Endothelial cell of umbilical vein (primary cell): ENCODE results near the gene SARS2. TPM values are rescaled to one million over a fixed set of nuclear protein-coding genes. Genes with fewer than 3 reads are reported as not detected.

Source experiments
- BruUV-seq: library from RNA; stranded (reverse); fragments of 400-500 nt; replicated peaks from 2 replicates; lab custom pipeline; 2021; lab: Mats Ljungman, UMichigan
- CTCF ChIA-PET: fragments of 300-600, 350-600 bp; sonication (Branson Sonifier 250); formaldehyde crosslinking; loops from one replicate; lab custom pipeline; 2021; ENCODE audit warnings: antibody characterized with exemption, inconsistent platforms; lab: Charles Lee
- POLR2A ChIA-PET: fragments of 300-600, 350-600 bp; sonication (Branson Sonifier 250); formaldehyde crosslinking; loops from one replicate; lab custom pipeline; 2021; ENCODE audit warnings: antibody characterized with exemption, inconsistent platforms; lab: Charles Lee
- DNase-seq: peaks from one replicate; pipeline ENCODE4 v3.0.0-alpha.2; 2011; ENCODE audit warnings: low read depth, low spot score
- FAIRE-seq: peaks from 2 replicates; lab custom pipeline; 2011; peaks lifted over from hg19 to GRCh38; lab: Jason Lieb, UNC
- H2AFZ ChIP-seq: 2 replicates; pipeline ENCODE4 v1.6.0; 2012; ENCODE audit warnings: low read depth, low read length, control low read depth, inconsistent platforms
- H3K27ac ChIP-seq: 2 replicates; pipeline ENCODE4 v1.5.1; 2011; ENCODE audit warnings: low read depth, mild to moderate bottlenecking, control low read depth, low read length, moderate library complexity; ENCODE audit not compliant: insufficient read depth
- H3K27me3 ChIP-seq, 2 experiments: 2 replicates each; pipeline versions ENCODE4 v1.6.0 to v1.6.1; 2011; ENCODE audit warnings: low read length in 2 of 2, mixed read lengths in 1 of 2; ENCODE audit not compliant: control insufficient read depth in 2 of 2, insufficient read depth in 2 of 2
- H3K36me3 ChIP-seq, 2 experiments: 2 replicates in 1 of 2; 3 replicates in 1 of 2; pipeline ENCODE4 v1.5.1; 2011; ENCODE audit warnings: low read length in 2 of 2, mild to moderate bottlenecking in 1 of 2, moderate library complexity in 1 of 2; ENCODE audit not compliant: control insufficient read depth in 2 of 2, insufficient read depth in 2 of 2; ENCODE audit errors: extremely low read depth in 1 of 2
- H3K4me1 ChIP-seq: 3 replicates; pipeline ENCODE4 v1.5.1; 2011; ENCODE audit warnings: mild to moderate bottlenecking, low read length; ENCODE audit not compliant: control insufficient read depth, insufficient read depth; ENCODE audit errors: extremely low read depth
- H3K4me2 ChIP-seq: 2 replicates; pipeline ENCODE4 v1.6.1; 2011; ENCODE audit warnings: low read length, control low read depth, mixed read lengths; ENCODE audit not compliant: insufficient read depth
- H3K4me3 ChIP-seq, 3 experiments: fragments of 200-600 bp in 1 of 3; sonication (generic), shearing (Covaris generic) in 1 of 3; replicated peaks in 1 of 3; 2 replicates each; pipeline ENCODE4 v1.5.1; 2011 to 2016; ENCODE audit warnings: control low read depth in 3 of 3, low read length in 3 of 3, mild to moderate bottlenecking in 2 of 3, inconsistent platforms in 1 of 3, low read depth in 1 of 3, moderate library complexity in 1 of 3; ENCODE audit not compliant: insufficient read depth in 1 of 3
- H3K79me2 ChIP-seq: 2 replicates; pipeline ENCODE4 v1.6.0; 2012; ENCODE audit warnings: low read length, inconsistent platforms; ENCODE audit not compliant: control insufficient read depth, insufficient read depth
- H3K9ac ChIP-seq: replicated peaks from 2 replicates; pipeline ENCODE3; 2011; ENCODE audit warnings: low read length, control low read depth; ENCODE audit not compliant: insufficient read depth; ENCODE audit errors: extremely low read depth
- H3K9me1 ChIP-seq: replicated peaks from 3 replicates; pipeline ENCODE4 v1.6.0; 2011; ENCODE audit warnings: mild to moderate bottlenecking, low read length; ENCODE audit not compliant: control insufficient read depth, insufficient read depth; ENCODE audit errors: extremely low read depth
- H3K9me3 ChIP-seq: replicated peaks from 2 replicates; pipeline ENCODE4 v1.5.1; 2012; ENCODE audit warnings: low read length, inconsistent platforms; ENCODE audit not compliant: control insufficient read depth, insufficient read depth
- H4K20me1 ChIP-seq: replicated peaks from 2 replicates; pipeline ENCODE3; 2011; ENCODE audit warnings: mild to moderate bottlenecking, low read length; ENCODE audit not compliant: control insufficient read depth, insufficient read depth; ENCODE audit errors: extremely low read depth
- FOS ChIP-seq: IDR thresholded peaks from 2 replicates; pipeline ENCODE4 v1.6.1; 2011; ENCODE audit warnings: mild to moderate bottlenecking, low read length, moderate library complexity, borderline replicate concordance; ENCODE audit not compliant: insufficient read depth
- POLR2A ChIP-seq: IDR thresholded peaks from 2 replicates; pipeline ENCODE4 v1.6.1; 2012; ENCODE audit warnings: low read depth, mild to moderate bottlenecking, control low read depth, low read length
- POLR2AphosphoS5 ChIP-seq: IDR thresholded peaks from 2 replicates; pipeline ENCODE4 v1.6.1; 2012; ENCODE audit warnings: low read depth, mild to moderate bottlenecking, control low read depth, low read length, moderate library complexity; ENCODE audit not compliant: insufficient read depth
- dilution Hi-C: fragments of 300-500 bp; cut with MboI; formaldehyde crosslinking; loops from one replicate; pipeline ENCODE4 v1.15.0; 2019; ENCODE audit warnings: low sequenced_read_pairs; ENCODE audit not compliant: extremely low pct_ligation_motif_present
- intact Hi-C: fragments of 100-400 bp; cut with micrococcal nuclease; formaldehyde crosslinking; loops from one replicate; pipeline ENCODE4 v1.10.0; 2022
- polyA plus RNA-seq, 4 experiments: library from polyadenylated mRNA; depleted of rRNA in 3 of 4; stranded (reverse) in 3 of 4; unstranded in 1 of 4; fragments of >200 nt; gene quantifications; 2 replicates each; pipeline versions ENCODE4 v1.2.1 to v1.2.3, GENCODE V29; 2011 to 2012; ENCODE audit warnings: missing spikeins in 1 of 4
- total RNA-seq: library from RNA; stranded (reverse); gene quantifications from 2 replicates; pipeline ENCODE4 v1.2.3, GENCODE V29; 2021

Gene SARS2
- total and polyA plus RNA-seq, 2 donors (not counting 3 experiments of a cell fraction or from before 2014, with no cell fraction given), result 40.3 to 43.7 TPM

DNA sequence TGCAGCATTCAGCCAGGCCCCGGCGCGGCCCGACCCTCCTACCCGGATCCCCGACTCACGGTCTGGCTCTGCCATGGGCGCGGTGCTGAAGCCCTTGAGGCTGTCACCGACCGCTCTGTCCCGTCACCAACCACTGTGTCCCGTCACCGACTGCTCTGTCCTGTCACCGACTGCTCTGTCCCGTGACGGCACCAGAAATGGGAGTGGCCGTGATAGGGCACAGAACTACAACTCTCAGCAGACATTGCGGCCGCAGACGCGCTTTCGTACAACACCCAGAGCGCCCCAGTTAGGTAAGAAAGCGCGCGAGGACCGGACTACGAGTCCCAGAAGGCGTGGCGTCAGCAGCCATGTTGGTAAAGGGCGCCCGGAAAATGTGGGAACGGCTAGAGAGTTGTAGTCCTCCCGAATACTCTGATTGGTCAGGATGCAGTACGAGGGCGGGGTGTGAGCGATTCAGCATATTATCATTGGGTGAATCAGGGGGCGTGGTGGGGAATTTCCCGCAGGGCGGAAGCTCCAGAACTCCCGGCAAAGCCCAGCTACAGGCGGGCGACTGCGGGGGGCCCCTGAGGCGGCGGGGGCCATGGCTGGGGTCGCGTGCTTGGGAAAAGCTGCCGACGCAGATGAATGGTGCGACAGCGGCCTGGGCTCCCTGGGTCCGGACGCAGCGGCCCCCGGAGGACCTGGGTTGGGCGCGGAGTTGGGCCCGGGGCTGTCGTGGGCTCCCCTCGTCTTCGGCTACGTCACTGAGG is 30.9 kb downstream of the SARS2 start, which contains the start of the genes NFKBIB and SIRT2:
Gene NFKBIB, plus strand, starts transcription at position 523 of the 755 bp plus-strand sequence. Its CDS starts 64 bp downstream, at position 587.
Gene SIRT2, minus strand, starts transcription at position 172 of the 755 bp plus-strand sequence. Its CDS starts 97 bp downstream, at position 75.
- intact Hi-C loops, result loop anchor here (1.0 kb wide), 2 partner anchors 31 to 49 kb away; partner anchors contain the start of genes MRPS12 and SARS2
- BruUV-seq, result no TSS peak

GRCh38 chr19:38898788-38899446 is 31.6 kb downstream of the SARS2 start:
- Histone ChIP-seq H3K27ac (peak overlapping the region; percentile 86), H3K27me3 (no peaks in the 10 kb centered on the region), H4K20me1 (no peaks in the 10 kb centered on the region), H3K9me3 (no peaks in the 10 kb centered on the region), H3K9ac (peak overlapping the region; percentile 73), H2AFZ (peak overlapping the region; percentile 89), H3K36me3 (no peaks in the 10 kb centered on the region), H3K4me3 (peak overlapping the region; percentile 49 to 82 (median 53)), H3K4me2 (peak overlapping the region; percentile 62), H3K4me1 (peaks cover 22% of the 10 kb centered on the region), H3K9me1 (no peaks in the 10 kb centered on the region), H3K79me2 (peaks cover 5% of the 10 kb centered on the region)
- dilution Hi-C loops (no loop called here), intact Hi-C loops (loop anchor here (1.0 kb wide), 2 partner anchors 31 to 49 kb away; partner anchors contain the start of genes MRPS12 and SARS2)
- TF ChIP-seq FOS, result no peak
- FAIRE-seq, result peak; percentile 18
- ChIA-PET CTCF (interaction anchor here (1.6 kb wide), 1 partner anchor 11 kb away, joined by 4 read pairs; no protein-coding TSS in a partner anchor), POLR2A (no interaction called here)
- DNase-seq, result no peak
- BruUV-seq, result TSS peak; percentile 49

More for the DNA sequence above, 30.9 kb downstream of the SARS2 start, which contains the start of the genes NFKBIB and SIRT2:
- no peaks in the 10 kb centered on the region for H3K27me3 ChIP-seq
- peak within 1 kb of the TSS; percentile 89 for H2AFZ ChIP-seq
- POLR2A ChIA-PET, result interaction anchor here (0.6 to 1.0 kb wide), 2 partner anchors 10 to 48 kb away, joined by 3 read pairs; no protein-coding TSS in a partner anchor
- FAIRE-seq (peak; percentile 99), DNase-seq (peak; percentile 100)
- H3K9me1 ChIP-seq, result no peaks in the 10 kb centered on the region
- dilution Hi-C loops, result no loop called here
- H3K4me2 ChIP-seq, result peak within 1 kb of the TSS; percentile 99
- peaks cover 5% of the 10 kb centered on the region for H3K79me2 ChIP-seq
- peak within 1 kb of the TSS; percentile 91 for H3K9ac ChIP-seq
- peak; percentile 43 for TF ChIP-seq POLR2A
- no peak for TF ChIP-seq POLR2AphosphoS5
- H3K4me3 ChIP-seq, result peak within 1 kb of the TSS; percentile 73 to 83 (median 82)
- no peaks in the 10 kb centered on the region for H4K20me1 ChIP-seq
- peak within 1 kb of the TSS; percentile 86 for H3K27ac ChIP-seq
- no peaks in the 10 kb centered on the region for H3K9me3 ChIP-seq
- peaks cover 0 to 2% of the 10 kb centered on the region in 2 experiments for H3K36me3 ChIP-seq
- peaks cover 22% of the 10 kb centered on the region for H3K4me1 ChIP-seq
- CTCF ChIA-PET, result interaction anchor here (0.9 to 2.4 kb wide), 12 partner anchors 12 to 497 kb away, joined by 3 to 16 read pairs (median 6); partner anchors contain the start of genes CCER2, FAM98C, MRPS12 and SARS2
